Amniotic stem cell (primary cell): ENCODE measurements around the gene IL13RA1.
"Not testable (repeated sequence)": the region's sequence is repeated elsewhere in the genome, so short reads cannot be mapped to it uniquely, and the experiment has no call there.

Experiments used
- DNase-seq: peaks from one replicate; lab custom pipeline; 2025; lab: John Stamatoyannopoulos, UW

Gene IL13RA1

GRCh38 chrX:118729042-118729652, 1.7 kb downstream of the IL13RA1 start:
- DNase-seq = no peak

- no peak for DNase-seq
These were observed 3.3 kb downstream of the IL13RA1 start for GRCh38 chrX:118730500-118731247.

GRCh38 chrX:118732551-118732950, 5.1 kb downstream of the IL13RA1 start:
- not testable (repeated sequence) for DNase-seq

- no peak for DNase-seq
These were observed 7.5 kb downstream of the IL13RA1 start for GRCh38 chrX:118734909-118735308.

- no peak for DNase-seq
These were observed 9.1 kb downstream of the IL13RA1 start for GRCh38 chrX:118736394-118737010.

- DNase-seq = no peak
These were observed 12.2 kb downstream of the IL13RA1 start for GRCh38 chrX:118739577-118739976.

- no peak for DNase-seq
These were observed 13.0 kb downstream of the IL13RA1 start for GRCh38 chrX:118740276-118740889.

- no peak for DNase-seq
These were observed 14.8 kb downstream of the IL13RA1 start for GRCh38 chrX:118742176-118742575.

GRCh38 chrX:118745570-118745969, 18.2 kb downstream of the IL13RA1 start:
- DNase-seq = no peak

GRCh38 chrX:118751950-118752783, 24.8 kb downstream of the IL13RA1 start:
- no peak for DNase-seq

GRCh38 chrX:118755633-118756032, 28.2 kb downstream of the IL13RA1 start:
- DNase-seq = no peak

GRCh38 chrX:118756101-118756500, 28.7 kb downstream of the IL13RA1 start:
- no peak for DNase-seq

- no peak for DNase-seq
These were observed 31.1 kb downstream of the IL13RA1 start for GRCh38 chrX:118758511-118758910.

GRCh38 chrX:118760025-118760424, 32.6 kb downstream of the IL13RA1 start:
- no peak for DNase-seq

- no peak for DNase-seq
These were observed 34.7 kb downstream of the IL13RA1 start for GRCh38 chrX:118761939-118762707.

- DNase-seq = no peak
These were observed 36.1 kb downstream of the IL13RA1 start for GRCh38 chrX:118763489-118763888.

- no peak for DNase-seq
These were observed 36.7 kb downstream of the IL13RA1 start for GRCh38 chrX:118764122-118764521.

- no peak for DNase-seq
These were observed 42.8 kb downstream of the IL13RA1 start for GRCh38 chrX:118770133-118770760.

GRCh38 chrX:118772051-118772450, 44.6 kb downstream of the IL13RA1 start:
- no peak for DNase-seq

GRCh38 chrX:118773782-118774181, 46.4 kb downstream of the IL13RA1 start:
- no peak for DNase-seq

GRCh38 chrX:118779581-118779980, 52.2 kb downstream of the IL13RA1 start:
- no peak for DNase-seq
